PC-9 (cell line): ENCODE results near the gene ATF7IP.

ENCODE experiments used
- CTCF ChIP-seq: fragments of 200-600 bp; sonication (generic); conservative IDR thresholded peaks from 2 replicates; pipeline ENCODE4 v1.6.1; 2017; ENCODE audit warnings: mixed run types, antibody characterized with exemption, mild to moderate bottlenecking, moderate library complexity
- EZH2 ChIP-seq: fragments of 200-600 bp; sonication (generic); IDR thresholded peaks from 2 replicates; pipeline ENCODE4 v1.8.0; 2017; ENCODE audit warnings: antibody characterized with exemption, low read depth

DNA sequence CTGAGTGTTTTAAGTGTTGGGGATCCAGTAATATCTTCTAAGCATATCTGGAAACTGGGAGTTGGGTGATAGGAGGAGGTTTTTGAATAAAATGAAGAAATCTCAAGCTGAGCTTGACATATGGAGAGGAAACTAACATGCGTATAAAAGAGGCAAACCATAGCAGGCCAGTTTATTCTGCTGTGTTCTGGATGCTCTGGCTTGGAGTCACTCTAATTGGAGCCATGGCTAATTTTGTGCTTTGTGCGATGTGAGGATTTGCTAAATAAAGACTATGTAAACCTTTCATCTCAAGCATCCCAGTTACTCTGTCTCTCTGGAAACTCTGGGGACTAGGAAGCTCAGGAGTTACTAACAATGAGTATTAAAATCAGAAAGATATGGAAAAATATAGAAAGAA lies 66.5 kb downstream of the ATF7IP start:
- TF ChIP-seq CTCF (no peak), EZH2 (no peak)
